ENCODE data around the gene EFNB3. TPM values are rescaled to one million over a fixed set of nuclear protein-coding genes. Genes with fewer than 3 reads are reported as not detected.

The EFNB3 gene
- polyA plus RNA-seq, 1 donor from 2014 or later, result 36.4 TPM

- Histone ChIP-seq H3K9me2 (ENCODE audit: insufficient read depth, low read length) (no peaks in the 10 kb centered on the region), H3K79me2 (replicated peaks; ENCODE audit: insufficient read depth, low read length) (peaks cover 30% of the 10 kb centered on the region), H4K20me1 (ENCODE audit: insufficient read depth) (no peaks in the 10 kb centered on the region), H3K27ac (ENCODE audit: low read length) (peak overlapping the region; percentile 46), H3K4me2 (ENCODE audit: low read length) (peak overlapping the region; percentile 94), H3K9ac (ENCODE audit: low read length) (peak overlapping the region; percentile 69), H3K9me3 (ENCODE audit: low read length) (no peaks in the 10 kb centered on the region), H2AFZ (ENCODE audit: low read depth, low read length) (peak overlapping the region; percentile 51), H3F3A (ENCODE audit: insufficient read depth, low read length, poor library complexity, severe bottlenecking) (peaks cover 5% of the 10 kb centered on the region), H3K36me3 (ENCODE audit: insufficient read depth, low read length) (no peaks in the 10 kb centered on the region), H3K27me3 (ENCODE audit: insufficient read depth, low read depth, low read length) (no peaks in the 10 kb centered on the region), H3K4me3 (ENCODE audit: low read length) (peak overlapping the region; percentile 96)
- TF ChIP-seq EZH2 (IDR thresholded peaks at IDR 0.05; ENCODE audit: borderline replicate concordance, insufficient read depth, low read length, poor library complexity, severe bottlenecking), result no peak
Measured at GRCh38 chr17:7688808-7689316, 16.1 kb upstream of the EFNB3 start.

- Histone ChIP-seq H2AFZ (ENCODE audit: low read depth, low read length) (no peak overlapping the region), H3K4me2 (ENCODE audit: low read length) (no peak overlapping the region), H3K9me3 (ENCODE audit: low read length) (no peaks in the 10 kb centered on the region), H3K27me3 (ENCODE audit: insufficient read depth, low read depth, low read length) (no peaks in the 10 kb centered on the region), H3K36me3 (ENCODE audit: insufficient read depth, low read length) (no peaks in the 10 kb centered on the region), H3K9ac (ENCODE audit: low read length) (no peak overlapping the region), H3K9me2 (ENCODE audit: insufficient read depth, low read length) (no peaks in the 10 kb centered on the region), H4K20me1 (ENCODE audit: insufficient read depth) (no peaks in the 10 kb centered on the region), H3K27ac (ENCODE audit: low read length) (no peak overlapping the region), H3K4me3 (ENCODE audit: low read length) (no peak overlapping the region), H3F3A (ENCODE audit: insufficient read depth, low read length, poor library complexity, severe bottlenecking) (no peaks in the 10 kb centered on the region), H3K79me2 (replicated peaks; ENCODE audit: insufficient read depth, low read length) (no peaks in the 10 kb centered on the region)
- TF ChIP-seq TAF1 (IDR thresholded peaks at IDR 0.05; ENCODE audit: low read depth) (no peak), SMC3 (conservative IDR thresholded peaks at IDR 0.05; ENCODE audit: poor library complexity) (no peak), POLR2AphosphoS5 (IDR thresholded peaks at IDR 0.05) (no peak), EP300 (conservative IDR thresholded peaks at IDR 0.05; ENCODE audit: poor library complexity, severe bottlenecking) (no peak), MXI1 (conservative IDR thresholded peaks at IDR 0.05; ENCODE audit: poor library complexity, severe bottlenecking) (no peak), EZH2 (IDR thresholded peaks at IDR 0.05; ENCODE audit: borderline replicate concordance, insufficient read depth, low read length, poor library complexity, severe bottlenecking) (no peak), CTCF (IDR thresholded peaks at IDR 0.05; ENCODE audit: poor library complexity, severe bottlenecking) (no peak), RAD21 (conservative IDR thresholded peaks at IDR 0.05) (no peak), REST (IDR thresholded peaks at IDR 0.05; ENCODE audit: borderline replicate concordance) (no peak)
Measured at GRCh38 chr17:7695586-7695985, 9.4 kb upstream of the EFNB3 start.
